AG10803 (cell line): ENCODE data around the gene BIRC6.
"Not testable (repeated sequence)": the region's sequence is repeated elsewhere in the genome, so short reads cannot be mapped to it uniquely, and the experiment has no call there.

Experiments
- DNase-seq: peaks from one replicate; pipeline ENCODE4 v3.0.0; 2010; ENCODE audit warnings: low read depth
- H3K4me3 ChIP-seq: 2 replicates; pipeline ENCODE4 v1.5.1; 2011; ENCODE audit warnings: mild to moderate bottlenecking, low read length, control low read depth
- CTCF ChIP-seq: conservative IDR thresholded peaks from 2 replicates; pipeline ENCODE4 v1.5.1; 2011; ENCODE audit warnings: mild to moderate bottlenecking, low read length, control low read depth, inconsistent platforms

The BIRC6 gene, protein sequence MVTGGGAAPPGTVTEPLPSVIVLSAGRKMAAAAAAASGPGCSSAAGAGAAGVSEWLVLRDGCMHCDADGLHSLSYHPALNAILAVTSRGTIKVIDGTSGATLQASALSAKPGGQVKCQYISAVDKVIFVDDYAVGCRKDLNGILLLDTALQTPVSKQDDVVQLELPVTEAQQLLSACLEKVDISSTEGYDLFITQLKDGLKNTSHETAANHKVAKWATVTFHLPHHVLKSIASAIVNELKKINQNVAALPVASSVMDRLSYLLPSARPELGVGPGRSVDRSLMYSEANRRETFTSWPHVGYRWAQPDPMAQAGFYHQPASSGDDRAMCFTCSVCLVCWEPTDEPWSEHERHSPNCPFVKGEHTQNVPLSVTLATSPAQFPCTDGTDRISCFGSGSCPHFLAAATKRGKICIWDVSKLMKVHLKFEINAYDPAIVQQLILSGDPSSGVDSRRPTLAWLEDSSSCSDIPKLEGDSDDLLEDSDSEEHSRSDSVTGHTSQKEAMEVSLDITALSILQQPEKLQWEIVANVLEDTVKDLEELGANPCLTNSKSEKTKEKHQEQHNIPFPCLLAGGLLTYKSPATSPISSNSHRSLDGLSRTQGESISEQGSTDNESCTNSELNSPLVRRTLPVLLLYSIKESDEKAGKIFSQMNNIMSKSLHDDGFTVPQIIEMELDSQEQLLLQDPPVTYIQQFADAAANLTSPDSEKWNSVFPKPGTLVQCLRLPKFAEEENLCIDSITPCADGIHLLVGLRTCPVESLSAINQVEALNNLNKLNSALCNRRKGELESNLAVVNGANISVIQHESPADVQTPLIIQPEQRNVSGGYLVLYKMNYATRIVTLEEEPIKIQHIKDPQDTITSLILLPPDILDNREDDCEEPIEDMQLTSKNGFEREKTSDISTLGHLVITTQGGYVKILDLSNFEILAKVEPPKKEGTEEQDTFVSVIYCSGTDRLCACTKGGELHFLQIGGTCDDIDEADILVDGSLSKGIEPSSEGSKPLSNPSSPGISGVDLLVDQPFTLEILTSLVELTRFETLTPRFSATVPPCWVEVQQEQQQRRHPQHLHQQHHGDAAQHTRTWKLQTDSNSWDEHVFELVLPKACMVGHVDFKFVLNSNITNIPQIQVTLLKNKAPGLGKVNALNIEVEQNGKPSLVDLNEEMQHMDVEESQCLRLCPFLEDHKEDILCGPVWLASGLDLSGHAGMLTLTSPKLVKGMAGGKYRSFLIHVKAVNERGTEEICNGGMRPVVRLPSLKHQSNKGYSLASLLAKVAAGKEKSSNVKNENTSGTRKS (N-terminal part only)

DNA sequence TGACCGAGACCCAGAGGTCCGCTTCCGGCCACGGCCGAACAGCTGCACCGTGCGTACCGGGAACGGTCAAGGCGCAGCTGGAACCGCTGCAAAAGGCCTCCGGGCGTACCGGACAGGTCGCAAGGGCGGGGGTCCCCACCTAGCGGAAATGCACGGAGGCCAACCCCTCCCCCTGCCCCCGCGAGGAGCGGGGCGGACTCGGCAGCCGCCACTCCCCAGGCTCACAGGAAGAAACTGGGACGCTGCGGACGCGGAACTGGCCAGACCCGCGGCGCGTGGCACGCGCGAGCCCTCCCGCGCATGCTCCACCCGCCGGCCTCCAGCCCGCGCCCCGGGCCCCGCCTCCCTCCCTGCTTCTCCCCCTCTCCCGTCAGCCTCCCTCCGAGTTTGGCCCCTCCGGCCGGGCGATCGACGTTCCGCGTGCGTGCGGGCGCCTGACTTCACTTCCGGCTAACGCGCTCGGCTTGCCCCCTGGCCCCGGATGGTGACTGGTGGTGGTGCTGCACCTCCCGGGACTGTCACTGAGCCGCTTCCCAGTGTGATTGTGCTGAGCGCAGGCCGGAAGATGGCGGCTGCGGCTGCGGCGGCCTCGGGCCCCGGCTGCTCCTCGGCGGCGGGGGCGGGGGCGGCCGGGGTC lies at the start of gene BIRC6:
TSS of gene BIRC6 (plus strand) at position 343 of the 637 bp plus-strand sequence. CDS start at position 482, 139 bp downstream.
- peak within 1 kb of the TSS; percentile 95 for H3K4me3 ChIP-seq
- DNase-seq = peak; percentile 97
- TF ChIP-seq CTCF = no peak

- no peak for TF ChIP-seq CTCF
- no peak for DNase-seq
- no peak overlapping the region for H3K4me3 ChIP-seq
Measured at GRCh38 chr2:32310577-32310976, 46.2 kb upstream of the BIRC6 start.

GRCh38 chr2:32314886-32315285 lies 41.9 kb upstream of the BIRC6 start:
- no peak overlapping the region for H3K4me3 ChIP-seq
- no peak for TF ChIP-seq CTCF
- DNase-seq = no peak

DNA sequence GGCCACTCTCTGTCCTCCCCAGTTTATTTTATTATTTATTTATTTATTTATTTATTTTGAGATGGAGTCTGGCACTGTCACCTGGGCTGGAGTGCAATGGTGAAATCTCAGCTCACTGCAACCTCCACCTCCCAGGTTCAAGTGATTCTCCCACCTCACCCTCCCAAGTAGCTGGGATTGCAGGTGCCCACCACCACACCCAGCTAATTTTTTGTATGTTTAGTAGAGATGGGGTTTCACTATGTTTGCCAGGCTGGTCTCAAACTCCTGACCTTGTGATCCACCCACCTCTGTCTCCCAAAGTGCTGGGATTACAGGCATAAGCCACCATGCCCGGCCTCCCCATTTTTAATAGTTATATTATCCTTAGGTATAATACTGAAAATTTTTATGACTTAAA lies 28.1 kb upstream of the BIRC6 start:
- H3K4me3 ChIP-seq, DNase-seq: not testable (repeated sequence)

DNA sequence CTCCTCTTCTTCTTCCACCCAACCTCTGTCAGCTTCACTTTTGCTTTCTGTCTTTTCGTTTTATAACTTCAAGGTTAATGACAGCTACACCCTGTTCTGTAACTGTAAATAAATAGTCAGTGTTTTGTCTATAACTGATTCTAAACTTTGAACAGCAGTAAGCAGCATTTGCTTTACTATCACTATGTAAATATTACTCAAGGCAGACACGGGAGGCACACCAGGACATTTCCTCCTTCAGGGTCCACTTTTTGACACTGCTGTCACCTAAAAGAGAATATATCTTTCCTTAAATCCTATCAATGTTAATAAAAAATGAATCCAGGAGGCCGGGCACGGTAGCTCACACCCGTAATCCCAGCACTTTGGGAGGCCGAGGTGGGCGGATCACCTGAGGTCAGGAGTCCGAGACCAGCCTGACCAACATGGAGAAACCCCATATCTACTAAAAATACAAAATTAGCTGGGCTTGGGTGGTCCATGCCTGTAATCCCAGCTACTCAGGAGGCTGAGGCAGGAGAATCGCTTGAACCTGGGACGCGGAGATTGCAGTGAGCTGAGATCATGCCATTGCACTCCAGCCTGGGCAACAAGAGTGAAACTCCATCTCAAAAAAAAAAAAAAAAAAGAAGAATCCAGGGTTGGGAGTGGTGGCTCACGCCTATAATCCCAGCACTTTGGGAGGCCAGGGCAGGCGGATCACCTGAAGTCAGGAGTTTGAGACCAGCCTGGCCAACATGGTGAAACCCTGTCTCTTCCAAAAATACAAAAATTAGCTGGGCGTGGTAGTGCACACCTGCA lies 27.4 kb upstream of the BIRC6 start:
- H3K4me3 ChIP-seq, DNase-seq: not testable (repeated sequence)

DNA sequence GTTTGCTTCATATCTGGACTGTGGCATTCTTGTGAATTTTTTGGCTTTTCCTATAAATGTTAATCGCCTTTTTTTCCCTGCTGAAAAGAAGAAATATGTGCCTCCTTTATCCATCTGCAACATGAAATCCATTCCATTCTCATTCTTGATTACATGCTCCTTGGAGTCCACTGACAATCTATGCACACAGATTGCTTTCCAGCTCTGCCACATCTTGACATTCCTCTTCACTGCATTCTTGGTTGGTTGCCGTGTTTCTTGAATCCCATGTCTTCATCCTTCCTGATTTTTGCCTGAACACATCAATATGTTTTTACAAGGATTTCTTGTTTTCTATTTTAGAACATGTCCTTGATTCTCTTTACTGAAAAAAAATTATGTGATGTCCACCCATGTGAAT lies 26.7 kb upstream of the BIRC6 start:
- DNase-seq = peak; percentile 91
- no peak for TF ChIP-seq CTCF
- H3K4me3 ChIP-seq = no peak overlapping the region

GRCh38 chr2:32342801-32343200 lies 14.0 kb upstream of the BIRC6 start:
- TF ChIP-seq CTCF = no peak
- no peak for DNase-seq
- H3K4me3 ChIP-seq = no peak overlapping the region

DNA sequence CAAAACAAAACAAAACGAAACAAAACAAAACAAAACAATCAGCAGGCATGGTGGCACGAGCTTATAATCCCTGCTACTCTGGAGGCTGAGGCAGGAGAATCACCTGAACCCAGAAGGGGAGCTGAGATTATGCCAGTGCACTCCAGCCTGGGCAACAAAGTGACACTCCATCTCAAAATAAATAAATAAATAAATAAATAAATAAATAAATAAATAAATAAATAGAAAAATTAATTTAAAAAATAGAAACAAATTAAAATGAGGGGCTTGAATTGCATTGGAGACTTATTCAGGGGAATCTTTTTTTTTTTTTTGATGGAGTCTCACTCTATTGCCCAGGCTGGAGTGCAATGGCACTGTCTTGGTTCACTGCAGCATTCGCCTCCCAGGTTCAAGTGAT lies 6.0 kb upstream of the BIRC6 start:
- not testable (repeated sequence) for DNase-seq

More for the DNA sequence above, 6.0 kb upstream of the BIRC6 start:
- not testable (repeated sequence) for H3K4me3 ChIP-seq
